GM18526 (cell line): ENCODE measurements around the gene RIN1.

ENCODE experiments used
- POLR2A ChIP-seq: IDR thresholded peaks from 3 replicates; pipeline ENCODE4 v1.6.1; 2011; ENCODE audit not compliant: insufficient read length; ENCODE audit errors: extremely low read depth

Gene RIN1

DNA sequence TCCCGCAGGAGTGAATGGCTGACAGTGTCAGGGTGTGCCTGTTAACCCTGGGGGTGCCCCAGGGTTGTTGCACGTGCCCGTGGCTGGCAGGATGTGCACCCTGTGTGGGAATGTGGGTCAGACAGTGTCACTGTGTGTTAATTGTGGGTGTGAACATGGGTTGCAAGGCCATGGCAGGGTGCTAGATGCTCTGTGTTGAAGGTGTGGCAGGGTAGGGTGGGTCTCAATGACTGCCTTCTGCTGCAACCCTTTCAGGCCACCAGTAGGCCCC is 8.3 kb downstream of the RIN1 start:
- TF ChIP-seq POLR2A: no peak

GRCh38 chr11:66327171-66328030 is 8.8 kb downstream of the RIN1 start:
- TF ChIP-seq POLR2A: no peak

DNA sequence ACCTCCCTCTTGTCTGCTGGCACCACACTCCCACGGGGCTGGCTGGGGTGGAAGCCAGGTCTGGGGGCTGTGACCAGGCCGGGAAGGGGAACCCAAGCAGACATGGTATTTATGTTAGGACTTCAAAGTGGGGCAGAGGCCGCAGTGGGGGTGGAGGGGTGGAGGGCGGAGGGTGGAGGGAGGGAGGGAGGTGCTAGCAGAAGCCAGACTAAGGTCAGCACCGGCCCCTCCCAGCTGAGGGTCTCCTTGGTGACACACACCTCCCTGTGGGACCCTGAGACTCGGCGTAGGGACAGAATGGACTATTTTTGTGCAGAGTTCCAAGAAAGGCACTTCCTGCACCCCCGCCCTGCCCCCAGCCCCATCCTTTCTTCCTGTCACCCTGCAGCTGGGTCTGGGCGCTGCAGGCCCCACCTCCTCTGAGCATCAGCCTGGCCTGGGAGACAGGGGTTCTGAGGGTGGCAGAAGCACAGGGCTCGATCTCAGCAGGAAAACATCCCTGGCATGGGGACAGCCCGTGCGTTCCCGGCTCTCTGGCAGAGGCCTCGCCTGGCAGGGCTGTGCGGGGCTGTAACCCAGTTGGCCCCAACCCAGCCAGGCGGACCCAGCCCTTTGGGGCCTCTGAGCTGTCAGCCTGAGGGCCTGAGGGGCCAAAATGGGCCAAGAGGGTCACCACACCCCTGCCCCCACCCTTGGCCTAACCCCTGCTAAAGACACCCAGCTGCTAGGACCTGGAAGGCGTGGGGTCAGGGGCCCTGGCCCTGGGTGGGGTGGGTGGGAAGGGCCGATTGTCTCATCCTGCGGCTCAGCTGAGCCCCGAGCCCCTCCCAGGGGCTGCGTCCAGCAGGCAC is 9.7 kb downstream of the RIN1 start:
- no peak for TF ChIP-seq POLR2A

GRCh38 chr11:66325263-66325671 is 11.0 kb downstream of the RIN1 start:
- TF ChIP-seq POLR2A: no peak

- no peak for TF ChIP-seq POLR2A
Measured at GRCh38 chr11:66324664-66325063, 11.6 kb downstream of the RIN1 start.

DNA sequence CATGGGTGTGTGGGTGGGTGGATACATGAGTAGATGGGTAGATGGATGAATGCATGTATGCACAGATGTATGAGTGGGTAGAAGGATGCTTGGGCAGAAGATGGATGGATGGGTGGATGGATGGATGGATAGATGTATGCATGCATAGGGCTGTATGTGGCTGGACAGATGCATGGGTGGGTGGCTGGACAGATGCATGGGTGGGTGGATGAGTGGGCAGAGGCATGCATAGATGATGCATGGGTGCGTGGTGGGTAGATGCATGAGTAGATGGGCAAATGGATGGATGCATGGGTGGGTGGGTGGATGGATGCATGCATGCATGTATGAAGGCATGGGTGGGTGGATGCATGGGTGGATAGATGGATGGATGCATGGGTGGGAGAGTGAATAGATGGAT is 12.6 kb downstream of the RIN1 start:
- no peak for TF ChIP-seq POLR2A

DNA sequence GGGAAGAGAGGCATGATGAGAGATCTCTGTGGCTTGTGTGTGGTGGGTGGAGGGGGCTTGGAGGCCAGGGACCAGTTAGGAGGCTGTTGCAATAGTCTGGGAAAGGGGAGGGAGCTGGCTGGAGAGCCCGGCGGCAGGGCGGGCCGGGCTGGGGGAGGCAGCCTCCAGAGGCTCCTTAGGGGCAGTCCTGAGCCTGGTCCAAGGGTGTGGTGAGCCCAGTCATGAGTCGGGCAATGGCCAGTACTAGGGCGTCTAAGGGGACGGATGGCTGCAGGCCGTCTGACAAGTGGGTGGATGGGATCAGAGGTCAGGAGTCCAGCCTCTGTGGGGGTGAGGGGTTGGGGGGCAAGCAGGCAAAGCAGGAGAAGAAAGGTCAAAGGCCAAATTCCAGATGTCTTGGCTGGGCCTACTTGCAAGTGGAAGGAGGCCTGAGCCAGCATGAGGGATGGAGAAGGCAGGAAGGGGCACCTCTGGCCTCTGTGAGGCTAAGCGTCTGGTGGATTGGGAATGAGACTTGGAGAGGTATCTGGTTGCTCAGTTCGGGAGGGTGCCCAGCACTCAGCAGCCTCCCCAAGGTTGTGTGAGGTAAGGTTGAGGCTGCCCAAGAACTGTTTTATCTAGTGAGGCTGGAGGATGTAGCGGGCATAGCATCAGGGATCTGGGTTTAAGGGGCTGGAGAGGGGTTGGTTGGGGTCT is 13.4 kb downstream of the RIN1 start:
- TF ChIP-seq POLR2A: no peak

- no peak for TF ChIP-seq POLR2A
Measured at GRCh38 chr11:66321606-66322005, 14.6 kb downstream of the RIN1 start.

DNA sequence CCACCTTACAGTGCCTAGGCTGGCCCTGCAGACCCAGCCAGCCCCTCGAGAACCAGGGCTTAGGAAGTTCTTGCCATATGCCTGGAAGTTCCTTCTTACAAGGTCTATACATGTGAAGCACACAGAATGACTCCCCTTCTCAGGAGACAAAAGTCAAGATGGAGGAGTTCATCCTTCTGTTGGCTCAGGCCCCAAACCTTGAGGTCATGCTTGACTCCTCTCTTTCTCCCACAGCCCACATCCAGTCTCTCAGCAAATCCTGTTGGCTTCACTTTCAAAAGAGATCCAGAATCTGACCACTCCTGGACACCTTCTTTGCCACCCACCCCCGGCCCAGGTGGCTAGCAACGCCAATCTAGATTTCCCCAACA is 17.6 kb downstream of the RIN1 start:
- TF ChIP-seq POLR2A: no peak

DNA sequence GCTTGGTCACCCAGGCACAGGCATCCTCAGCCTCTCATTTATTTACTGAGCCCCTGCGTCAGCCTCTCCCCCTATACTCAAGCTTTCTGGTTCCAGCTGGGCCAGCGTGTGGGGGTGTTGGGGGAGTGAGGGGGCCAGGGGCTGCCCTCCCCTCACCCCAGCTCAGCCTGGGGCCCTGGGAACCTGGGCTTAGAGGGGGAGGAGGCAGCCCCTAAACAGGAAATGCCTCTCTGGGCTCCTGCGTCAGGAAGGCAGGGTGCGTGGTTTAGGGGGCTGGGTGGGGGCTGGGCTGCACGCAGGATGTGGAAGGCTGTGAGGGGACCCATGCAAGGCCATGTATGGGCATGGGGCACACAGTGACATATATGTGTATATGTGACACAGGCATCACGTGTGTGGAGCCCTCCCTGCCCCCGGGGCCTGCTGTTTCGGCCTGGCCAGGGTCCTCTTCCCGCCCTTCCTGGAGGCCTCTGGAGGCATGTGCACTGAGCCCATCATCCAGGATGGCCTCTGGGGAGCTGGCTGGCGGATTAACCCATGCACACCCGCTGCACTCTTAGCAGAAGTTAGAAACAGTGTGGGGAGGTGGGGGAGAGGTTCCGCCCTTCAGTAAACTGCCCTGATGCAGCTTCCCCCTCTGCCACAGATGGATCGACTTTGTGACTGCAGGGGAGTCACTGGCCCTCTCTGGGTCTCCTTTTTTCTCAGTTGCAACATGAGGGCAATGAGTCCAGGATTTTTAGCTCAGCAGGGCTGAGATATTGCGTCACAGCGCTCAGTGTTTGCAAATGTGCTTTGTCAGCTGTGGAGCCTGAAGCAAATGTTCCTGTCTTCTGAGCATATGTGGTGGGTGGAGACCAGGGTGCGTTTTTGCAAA is 18.3 kb downstream of the RIN1 start:
- TF ChIP-seq POLR2A: peak; percentile 12

- TF ChIP-seq POLR2A: no peak
Measured at GRCh38 chr11:66317322-66317722, 18.9 kb downstream of the RIN1 start.

GRCh38 chr11:66316849-66317251 is 19.4 kb downstream of the RIN1 start, which contains the start of gene CD248:
CD248 (minus strand) TSS chr11:66317044; CDS start chr11:66317027, 17 bp downstream.
- no peak for TF ChIP-seq POLR2A

GRCh38 chr11:66315921-66316811 is 20.1 kb downstream of the RIN1 start:
- TF ChIP-seq POLR2A: no peak

GRCh38 chr11:66315498-66315885 is 20.7 kb downstream of the RIN1 start:
- TF ChIP-seq POLR2A: no peak
